Liver (tissue), 9 donors: Measurements from ENCODE around the gene EHF. TPM values are rescaled to one million over a fixed set of nuclear protein-coding genes. Genes with fewer than 3 reads are reported as not detected.

Source experiments
- DNase-seq: peaks from one replicate; pipeline ENCODE4 v3.0.0-alpha.2; 2017; ENCODE audit warnings: low spot score
- H3K27ac ChIP-seq, 2 donors: one replicate each; pipeline ENCODE4 v1.7.0; 2013; ENCODE audit warnings: inconsistent platforms in 2 of 2, low read length in 2 of 2, control low read depth in 1 of 2, low read depth in 1 of 2, mild to moderate bottlenecking in 1 of 2
- H3K27me3 ChIP-seq, 4 donors: one replicate each; pipeline versions ENCODE4 v1.6.1 to v1.7.0; 2013; ENCODE audit warnings: low read length in 3 of 4, inconsistent platforms in 1 of 4, mild to moderate bottlenecking in 1 of 4, moderate library complexity in 1 of 4; ENCODE audit not compliant: control insufficient read depth in 4 of 4, insufficient read depth in 4 of 4
- H3K36me3 ChIP-seq, 4 donors: one replicate each; pipeline versions ENCODE4 v1.6.1 to v1.7.0; 2013; ENCODE audit warnings: low read length in 3 of 4, mild to moderate bottlenecking in 3 of 4, low read depth in 1 of 4, moderate library complexity in 1 of 4; ENCODE audit not compliant: control insufficient read depth in 4 of 4, insufficient read depth in 3 of 4
- H3K4me1 ChIP-seq, 4 donors: one replicate each; pipeline versions ENCODE4 v1.6.1 to v1.7.0; 2013; ENCODE audit warnings: low read length in 3 of 4, mild to moderate bottlenecking in 3 of 4, moderate library complexity in 1 of 4; ENCODE audit not compliant: control insufficient read depth in 4 of 4, insufficient read depth in 4 of 4
- H3K4me3 ChIP-seq, 3 donors: one replicate each; pipeline versions ENCODE4 v1.6.1 to v1.7.0; 2013; ENCODE audit warnings: low read length in 3 of 3, control low read depth in 1 of 3, low read depth in 1 of 3, mild to moderate bottlenecking in 1 of 3
- H3K9ac ChIP-seq, 2 donors: one replicate each; pipeline ENCODE4 v1.7.0; 2013; ENCODE audit warnings: low read length in 2 of 2, mild to moderate bottlenecking in 2 of 2, moderate library complexity in 2 of 2, control low read depth in 1 of 2, low read depth in 1 of 2
- H3K9me3 ChIP-seq, 4 donors: one replicate each; pipeline versions ENCODE4 v1.6.1 to v1.7.0; 2013; ENCODE audit warnings: low read length in 3 of 4; ENCODE audit not compliant: control insufficient read depth in 4 of 4
- FOXA1 ChIP-seq: IDR thresholded peaks from 2 replicates; pipeline ENCODE4 v1.6.1; 2016; ENCODE audit warnings: antibody characterized with exemption
- FOXA2 ChIP-seq: IDR thresholded peaks from 2 replicates; pipeline ENCODE4 v1.6.1; 2016; ENCODE audit warnings: antibody characterized with exemption
- HNF4A ChIP-seq, 2 donors: conservative IDR thresholded peaks; 2 replicates each; pipeline ENCODE4 v1.6.1; 2016; ENCODE audit warnings: antibody characterized with exemption in 2 of 2, mild to moderate bottlenecking in 2 of 2
- HNF4G ChIP-seq: IDR thresholded peaks from 2 replicates; pipeline ENCODE4 v1.6.1; 2016; ENCODE audit warnings: antibody characterized with exemption
- RAD21 ChIP-seq, 2 donors: IDR thresholded peaks; 2 replicates each; pipeline ENCODE4 v1.6.1; 2016; ENCODE audit warnings: antibody characterized with exemption in 2 of 2, mild to moderate bottlenecking in 2 of 2
- RXRA ChIP-seq, 2 donors: IDR thresholded peaks; 2 replicates each; pipeline ENCODE4 v1.6.1; 2017 to 2018; ENCODE audit warnings: antibody characterized with exemption in 2 of 2, mild to moderate bottlenecking in 1 of 2
- SP1 ChIP-seq: IDR thresholded peaks from 2 replicates; pipeline ENCODE4 v1.6.1; 2018; ENCODE audit warnings: antibody characterized with exemption, mild to moderate bottlenecking
- TAF1 ChIP-seq: conservative IDR thresholded peaks from 2 replicates; pipeline ENCODE4 v1.6.1; 2016; ENCODE audit warnings: antibody characterized with exemption, mild to moderate bottlenecking
- YY1 ChIP-seq: IDR thresholded peaks from 2 replicates; pipeline ENCODE4 v1.6.1; 2016; ENCODE audit warnings: antibody characterized with exemption, mild to moderate bottlenecking
- whole genome bisulfite sequencing: extraction: QIAGEN DNeasy Blood & Tissue Kit; methylation state at CpG from one replicate; pipeline ENCODE4 v1.1.7; 2013; 5-methylcytosine and 5-hydroxymethylcytosine counted together
- polyA plus RNA-seq, 2 donors: library from polyadenylated mRNA; stranded (reverse) in 1 of 2; unstranded in 1 of 2; fragments of 200-250 nt in 1 of 2; fragments of >200 nt in 1 of 2; fragmentation: Nextera tagmentation in 1 of 2; extraction: Ambion mirVana in 1 of 2; gene quantifications; one replicate each; pipeline versions ENCODE4 v1.2.1 to v1.2.3, GENCODE V29; 2013 to 2015
- total RNA-seq, 2 donors: library from RNA; depleted of rRNA; stranded (reverse); fragments of >200 nt; gene quantifications; one replicate each; pipeline ENCODE4 v1.2.3, GENCODE V29; 2014
- TF ChIP-seq, protein P1 (sequence below): IDR thresholded peaks from 2 replicates; pipeline ENCODE4 v1.6.1; 2016; ENCODE audit warnings: antibody characterized with exemption
- TF ChIP-seq, protein P2 (sequence below): IDR thresholded peaks from 2 replicates; pipeline ENCODE4 v1.6.1; 2016; ENCODE audit warnings: antibody characterized with exemption
- TF ChIP-seq, protein P3 (sequence below): fragments of 150-350 bp; IDR thresholded peaks from 2 replicates; pipeline ENCODE4 v1.5.1; 2017; ENCODE audit warnings: improper control_type of control experiment, low read depth, low read length; ENCODE audit not compliant: missing input control
- TF ChIP-seq, protein P4 (sequence below): IDR thresholded peaks from 2 replicates; pipeline ENCODE4 v1.6.1; 2016; ENCODE audit warnings: antibody characterized with exemption, mild to moderate bottlenecking
- donor health status: healthy.
- donor health status: healthy.
- donor health status: healthy.
- donor health status: healthy.
- donor health status: healthy.

Gene EHF
- total and polyA plus RNA-seq, 4 donors = 0.85 to 5.9 (median 2.6) TPM

DNA sequence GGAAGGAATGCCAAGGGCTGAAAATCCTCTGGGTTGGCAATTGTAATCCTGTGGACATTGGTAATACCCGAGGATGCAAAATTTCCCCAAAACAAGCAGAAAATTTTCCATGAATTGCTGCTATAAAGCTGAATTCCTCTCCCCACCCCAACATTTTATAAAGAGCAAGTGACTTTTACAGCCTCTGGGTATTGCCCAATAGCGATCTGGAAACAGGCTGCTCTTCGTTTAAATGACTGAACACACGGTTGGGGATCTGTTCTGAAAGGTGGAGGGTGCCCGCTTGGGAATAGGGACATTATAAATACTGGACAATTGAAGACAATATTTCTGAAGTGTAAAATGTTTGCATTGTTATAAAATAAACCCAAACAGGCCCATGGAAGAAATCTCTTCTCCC is 20.6 kb downstream of the EHF start:
- H3K4me3 ChIP-seq = no peak overlapping the region
- no peaks in the 10 kb centered on the region for H3K36me3 ChIP-seq
- DNase-seq = no peak
- 35% methylated on average over 5 of the region's 5 CpGs for WGBS
- TF ChIP-seq RAD21 (IDR thresholded peaks at IDR 0.05) (peak in 1 of 2 donors; percentile 21), TAF1 (no peak)
- no peak overlapping the region for H3K27ac ChIP-seq
- H3K9me3 ChIP-seq = no peaks in the 10 kb centered on the region
- peaks cover 0 to 26% (median 24%) of the 10 kb centered on the region in 4 donors for H3K4me1 ChIP-seq
- H3K9ac ChIP-seq = no peak overlapping the region
- no peaks in the 10 kb centered on the region for H3K27me3 ChIP-seq

DNA sequence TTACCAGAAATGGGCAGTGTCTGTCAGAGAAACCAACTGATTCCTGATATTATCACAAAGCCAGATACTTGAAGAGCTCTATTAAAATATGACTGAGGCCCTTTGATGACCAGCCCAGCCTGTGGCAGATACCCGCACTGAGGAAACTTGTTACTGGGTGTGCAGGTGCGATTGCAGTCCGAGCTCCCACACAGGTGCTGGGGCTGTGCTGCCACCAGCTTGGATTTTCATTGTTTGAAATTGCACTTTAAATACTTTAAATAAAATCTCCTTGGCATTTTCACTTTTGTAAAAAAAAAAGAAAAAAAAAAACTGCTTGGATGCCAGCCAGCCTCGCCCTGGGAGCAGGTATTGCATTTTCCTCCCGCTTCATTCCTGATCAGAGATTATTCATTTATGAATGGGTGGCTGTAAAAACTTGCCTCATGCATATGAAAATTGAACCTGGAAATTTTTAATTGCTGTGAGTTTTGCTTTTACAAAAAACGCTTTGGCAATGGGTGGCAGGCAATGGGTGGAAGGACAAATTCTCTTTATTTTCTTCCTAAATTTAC is 21.2 kb downstream of the EHF start:
- TF ChIP-seq SP1 = no peak
- no peak for TF ChIP-seq RXRA (IDR thresholded peaks at IDR 0.05)
- no peak for TF ChIP-seq FOXA2
- no peak for TF ChIP-seq FOXA1
- no peak for TF ChIP-seq RAD21 (IDR thresholded peaks at IDR 0.05)
- TF ChIP-seq, protein P1, sequence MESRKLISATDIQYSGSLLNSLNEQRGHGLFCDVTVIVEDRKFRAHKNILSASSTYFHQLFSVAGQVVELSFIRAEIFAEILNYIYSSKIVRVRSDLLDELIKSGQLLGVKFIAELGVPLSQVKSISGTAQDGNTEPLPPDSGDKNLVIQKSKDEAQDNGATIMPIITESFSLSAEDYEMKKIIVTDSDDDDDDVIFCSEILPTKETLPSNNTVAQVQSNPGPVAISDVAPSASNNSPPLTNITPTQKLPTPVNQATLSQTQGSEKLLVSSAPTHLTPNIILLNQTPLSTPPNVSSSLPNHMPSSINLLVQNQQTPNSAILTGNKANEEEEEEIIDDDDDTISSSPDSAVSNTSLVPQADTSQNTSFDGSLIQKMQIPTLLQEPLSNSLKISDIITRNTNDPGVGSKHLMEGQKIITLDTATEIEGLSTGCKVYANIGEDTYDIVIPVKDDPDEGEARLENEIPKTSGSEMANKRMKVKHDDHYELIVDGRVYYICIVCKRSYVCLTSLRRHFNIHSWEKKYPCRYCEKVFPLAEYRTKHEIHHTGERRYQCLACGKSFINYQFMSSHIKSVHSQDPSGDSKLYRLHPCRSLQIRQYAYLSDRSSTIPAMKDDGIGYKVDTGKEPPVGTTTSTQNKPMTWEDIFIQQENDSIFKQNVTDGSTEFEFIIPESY = no peak
- TF ChIP-seq, protein P2, sequence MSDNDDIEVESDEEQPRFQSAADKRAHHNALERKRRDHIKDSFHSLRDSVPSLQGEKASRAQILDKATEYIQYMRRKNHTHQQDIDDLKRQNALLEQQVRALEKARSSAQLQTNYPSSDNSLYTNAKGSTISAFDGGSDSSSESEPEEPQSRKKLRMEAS = no peak
- TF ChIP-seq HNF4G = no peak
- no peak for TF ChIP-seq HNF4A (conservative IDR thresholded peaks at IDR 0.05)
- no peak for TF ChIP-seq TAF1
- no peak for TF ChIP-seq YY1
- TF ChIP-seq, protein P3, sequence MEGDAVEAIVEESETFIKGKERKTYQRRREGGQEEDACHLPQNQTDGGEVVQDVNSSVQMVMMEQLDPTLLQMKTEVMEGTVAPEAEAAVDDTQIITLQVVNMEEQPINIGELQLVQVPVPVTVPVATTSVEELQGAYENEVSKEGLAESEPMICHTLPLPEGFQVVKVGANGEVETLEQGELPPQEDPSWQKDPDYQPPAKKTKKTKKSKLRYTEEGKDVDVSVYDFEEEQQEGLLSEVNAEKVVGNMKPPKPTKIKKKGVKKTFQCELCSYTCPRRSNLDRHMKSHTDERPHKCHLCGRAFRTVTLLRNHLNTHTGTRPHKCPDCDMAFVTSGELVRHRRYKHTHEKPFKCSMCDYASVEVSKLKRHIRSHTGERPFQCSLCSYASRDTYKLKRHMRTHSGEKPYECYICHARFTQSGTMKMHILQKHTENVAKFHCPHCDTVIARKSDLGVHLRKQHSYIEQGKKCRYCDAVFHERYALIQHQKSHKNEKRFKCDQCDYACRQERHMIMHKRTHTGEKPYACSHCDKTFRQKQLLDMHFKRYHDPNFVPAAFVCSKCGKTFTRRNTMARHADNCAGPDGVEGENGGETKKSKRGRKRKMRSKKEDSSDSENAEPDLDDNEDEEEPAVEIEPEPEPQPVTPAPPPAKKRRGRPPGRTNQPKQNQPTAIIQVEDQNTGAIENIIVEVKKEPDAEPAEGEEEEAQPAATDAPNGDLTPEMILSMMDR = no peak
- TF ChIP-seq, protein P4, sequence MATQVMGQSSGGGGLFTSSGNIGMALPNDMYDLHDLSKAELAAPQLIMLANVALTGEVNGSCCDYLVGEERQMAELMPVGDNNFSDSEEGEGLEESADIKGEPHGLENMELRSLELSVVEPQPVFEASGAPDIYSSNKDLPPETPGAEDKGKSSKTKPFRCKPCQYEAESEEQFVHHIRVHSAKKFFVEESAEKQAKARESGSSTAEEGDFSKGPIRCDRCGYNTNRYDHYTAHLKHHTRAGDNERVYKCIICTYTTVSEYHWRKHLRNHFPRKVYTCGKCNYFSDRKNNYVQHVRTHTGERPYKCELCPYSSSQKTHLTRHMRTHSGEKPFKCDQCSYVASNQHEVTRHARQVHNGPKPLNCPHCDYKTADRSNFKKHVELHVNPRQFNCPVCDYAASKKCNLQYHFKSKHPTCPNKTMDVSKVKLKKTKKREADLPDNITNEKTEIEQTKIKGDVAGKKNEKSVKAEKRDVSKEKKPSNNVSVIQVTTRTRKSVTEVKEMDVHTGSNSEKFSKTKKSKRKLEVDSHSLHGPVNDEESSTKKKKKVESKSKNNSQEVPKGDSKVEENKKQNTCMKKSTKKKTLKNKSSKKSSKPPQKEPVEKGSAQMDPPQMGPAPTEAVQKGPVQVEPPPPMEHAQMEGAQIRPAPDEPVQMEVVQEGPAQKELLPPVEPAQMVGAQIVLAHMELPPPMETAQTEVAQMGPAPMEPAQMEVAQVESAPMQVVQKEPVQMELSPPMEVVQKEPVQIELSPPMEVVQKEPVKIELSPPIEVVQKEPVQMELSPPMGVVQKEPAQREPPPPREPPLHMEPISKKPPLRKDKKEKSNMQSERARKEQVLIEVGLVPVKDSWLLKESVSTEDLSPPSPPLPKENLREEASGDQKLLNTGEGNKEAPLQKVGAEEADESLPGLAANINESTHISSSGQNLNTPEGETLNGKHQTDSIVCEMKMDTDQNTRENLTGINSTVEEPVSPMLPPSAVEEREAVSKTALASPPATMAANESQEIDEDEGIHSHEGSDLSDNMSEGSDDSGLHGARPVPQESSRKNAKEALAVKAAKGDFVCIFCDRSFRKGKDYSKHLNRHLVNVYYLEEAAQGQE = no peak
- no peaks in the 10 kb centered on the region for H3K36me3 ChIP-seq
- H3K27me3 ChIP-seq = no peaks in the 10 kb centered on the region
- no peak overlapping the region for H3K9ac ChIP-seq
- H3K4me3 ChIP-seq = no peak overlapping the region
- H3K27ac ChIP-seq = no peak overlapping the region
- WGBS = 73% methylated on average over 6 of the region's 6 CpGs
- no peak for DNase-seq
- H3K4me1 ChIP-seq = peaks cover 0 to 26% (median 24%) of the 10 kb centered on the region in 4 donors
- H3K9me3 ChIP-seq = no peaks in the 10 kb centered on the region
